NAMALWA (cell line): ENCODE measurements around the gene LRRC71.
A peak's percentile ranks its signal among the peaks of the same experiment; 100 is the strongest.

ENCODE experiments used
- DNase-seq: peaks from one replicate; pipeline ENCODE4 v3.0.0-alpha.2; 2015; ENCODE audit warnings: low spot score

The LRRC71 gene

GRCh38 chr1:156920233-156921052 is at the start of gene LRRC71:
TSS of gene LRRC71 (plus strand) at chr1:156920632. CDS start at chr1:156920804, 172 bp downstream.
- peak; percentile 67 for DNase-seq

GRCh38 chr1:156873659-156874058 is 46.8 kb upstream of the LRRC71 start:
- DNase-seq = no peak

GRCh38 chr1:156874142-156874541 is 46.3 kb upstream of the LRRC71 start:
- no peak for DNase-seq

GRCh38 chr1:156874572-156875340 is 45.7 kb upstream of the LRRC71 start:
- no peak for DNase-seq

- no peak for DNase-seq
Observed at GRCh38 chr1:156875341-156875615, 45.2 kb upstream of the LRRC71 start.

- no peak for DNase-seq
Observed at GRCh38 chr1:156876281-156876680, 44.2 kb upstream of the LRRC71 start.

- no peak for DNase-seq
Observed at GRCh38 chr1:156877433-156878170, 42.8 kb upstream of the LRRC71 start.

GRCh38 chr1:156879876-156880275 is 40.6 kb upstream of the LRRC71 start:
- no peak for DNase-seq

- no peak for DNase-seq
Observed at GRCh38 chr1:156880473-156880872, 40.0 kb upstream of the LRRC71 start.

GRCh38 chr1:156881101-156881500 is 39.3 kb upstream of the LRRC71 start:
- no peak for DNase-seq

GRCh38 chr1:156881663-156882062 is 38.8 kb upstream of the LRRC71 start:
- DNase-seq = no peak

GRCh38 chr1:156882543-156882942 is 37.9 kb upstream of the LRRC71 start:
- DNase-seq = no peak

- DNase-seq = no peak
Observed at GRCh38 chr1:156883919-156884318, 36.5 kb upstream of the LRRC71 start.

- DNase-seq = no peak
Observed at GRCh38 chr1:156884560-156885184, 35.8 kb upstream of the LRRC71 start.

- no peak for DNase-seq
Observed at GRCh38 chr1:156885314-156885713, 35.1 kb upstream of the LRRC71 start.

- no peak for DNase-seq
Observed at GRCh38 chr1:156885880-156886355, 34.5 kb upstream of the LRRC71 start.

GRCh38 chr1:156886583-156887281 is 33.7 kb upstream of the LRRC71 start:
- no peak for DNase-seq

- no peak for DNase-seq
Observed at GRCh38 chr1:156887317-156887716, 33.1 kb upstream of the LRRC71 start.

- DNase-seq = no peak
Observed at GRCh38 chr1:156887734-156888133, 32.7 kb upstream of the LRRC71 start.

GRCh38 chr1:156889802-156890580 is 30.4 kb upstream of the LRRC71 start:
- DNase-seq = peak; percentile 83
